HepG2 (cell line): Measurements from ENCODE around the gene SLC5A10. TPM values are rescaled to one million over a fixed set of nuclear protein-coding genes. Genes with fewer than 3 reads are reported as not detected.

Experiments
- ATAC-seq: fragments of 200-7000 bp; cut with Tn5 transposase; 3 replicates; pipeline ENCODE4 v1.9.1; 2020; ENCODE audit warnings: mild to moderate bottlenecking, moderate library complexity
- BruUV-seq: library from RNA; stranded (reverse); fragments of 400-500 nt; replicated peaks from 2 replicates; lab custom pipeline; 2021; lab: Mats Ljungman, UMichigan
- CTCF ChIA-PET: fragments of 300-600 bp; formaldehyde crosslinking; extraction: SDS; loops from one replicate; lab custom pipeline; 2021; ENCODE audit warnings: low total read pairs, inconsistent platforms, low intra/inter-chr PET ratio; lab: Yijun Ruan, JAX
- POLR2A ChIA-PET: fragments of 350-600 bp; sonication (Branson Sonifier 250); formaldehyde crosslinking; loops from one replicate; lab custom pipeline; 2020; ENCODE audit warnings: antibody characterized with exemption, inconsistent platforms; lab: Yijun Ruan, JAX
- DNase-seq: peaks from one replicate; pipeline ENCODE4 v3.0.0-alpha.2; 2015; ENCODE audit warnings: low spot score
- FAIRE-seq: peaks from 3 replicates; lab custom pipeline; 2011; peaks lifted over from hg19 to GRCh38; lab: Jason Lieb, UNC
- H2AFZ ChIP-seq: one replicate; pipeline ENCODE4 v1.6.1; 2011; ENCODE audit warnings: low read length, inconsistent platforms
- H3K27ac ChIP-seq: fragments of 300-600 bp; 3 replicates; pipeline ENCODE4 v1.8.0; 2011; ENCODE audit warnings: mixed run types, mild to moderate bottlenecking, mixed read lengths, low read length, inconsistent platforms; ENCODE audit not compliant: insufficient read depth; ENCODE audit errors: extremely low read length
- H3K27me3 ChIP-seq, 2 experiments: fragments of 200-600 bp in 1 of 2; 2 replicates in 1 of 2; 3 replicates in 1 of 2; pipeline versions ENCODE4 v1.6.0 to v1.8.0; 2011; ENCODE audit warnings: low read length in 2 of 2, mild to moderate bottlenecking in 2 of 2, moderate library complexity in 2 of 2, inconsistent platforms in 1 of 2; ENCODE audit not compliant: insufficient read depth in 2 of 2, control insufficient read depth in 1 of 2
- H3K36me3 ChIP-seq, 2 experiments: fragments of 200-600 bp in 1 of 2; replicated peaks in 1 of 2; 2 replicates in 1 of 2; 3 replicates in 1 of 2; pipeline versions ENCODE4 v1.5.1 to v1.8.0; 2011; ENCODE audit warnings: low read length in 2 of 2, inconsistent platforms in 1 of 2; ENCODE audit not compliant: insufficient read depth in 2 of 2, control insufficient read depth in 1 of 2
- H3K4me1 ChIP-seq: 2 replicates; pipeline ENCODE4 v1.5.1; 2012; ENCODE audit warnings: low read length, inconsistent platforms; ENCODE audit not compliant: insufficient read depth
- H3K4me2 ChIP-seq: 2 replicates; pipeline ENCODE4 v1.6.0; 2011; ENCODE audit warnings: low read depth, low read length, inconsistent platforms
- H3K4me3 ChIP-seq, 3 experiments: fragments of 200-600 bp in 1 of 3; sonication (generic), shearing (Covaris generic) in 1 of 3; replicated peaks in 1 of 3; 2 replicates each; pipeline ENCODE4 v1.5.1; 2011 to 2016; ENCODE audit warnings: low read length in 3 of 3, inconsistent platforms in 2 of 3, low read depth in 2 of 3, mild to moderate bottlenecking in 2 of 3, control low read depth in 1 of 3, mixed read lengths in 1 of 3; ENCODE audit not compliant: insufficient read depth in 1 of 3
- H3K79me2 ChIP-seq: one replicate; pipeline ENCODE4 v1.6.1; 2011; ENCODE audit warnings: low read length, inconsistent platforms; ENCODE audit not compliant: insufficient read depth
- H3K9ac ChIP-seq: 2 replicates; pipeline ENCODE4 v1.6.0; 2011; ENCODE audit warnings: mild to moderate bottlenecking, low read depth, low read length, inconsistent platforms; ENCODE audit not compliant: insufficient read depth
- H3K9me3 ChIP-seq: 2 replicates; pipeline ENCODE4 v1.5.1; 2012; ENCODE audit warnings: mild to moderate bottlenecking, low read length
- H4K20me1 ChIP-seq: 2 replicates; pipeline ENCODE4 v1.6.0; 2011; ENCODE audit warnings: inconsistent platforms, mild to moderate bottlenecking, low read length, moderate library complexity; ENCODE audit not compliant: insufficient read depth
- KLF13 ChIP-seq: sonication (generic); formaldehyde crosslinking; IDR thresholded peaks from 2 replicates; pipeline ENCODE4 v1.4.0; 2020; ENCODE audit warnings: mild to moderate bottlenecking, missing genetic modification reagents
- PAF1 ChIP-seq: IDR thresholded peaks from 2 replicates; pipeline ENCODE4 v1.6.1; 2016; ENCODE audit warnings: missing genetic modification reagents, missing compliant biosample characterization
- RARA ChIP-seq: IDR thresholded peaks from 2 replicates; pipeline ENCODE4 v1.6.1; 2016; ENCODE audit warnings: missing genetic modification reagents, missing compliant biosample characterization
- ZBTB1 ChIP-seq: sonication (generic); formaldehyde crosslinking; IDR thresholded peaks from 2 replicates; pipeline ENCODE4 v1.4.0; 2020; ENCODE audit warnings: missing genetic modification reagents, borderline replicate concordance
- ZFP62 ChIP-seq: sonication (generic); formaldehyde crosslinking; IDR thresholded peaks from 2 replicates; pipeline ENCODE4 v1.4.0; 2020; ENCODE audit warnings: missing genetic modification reagents
- ZNF225 ChIP-seq: sonication (generic); formaldehyde crosslinking; IDR thresholded peaks from 2 replicates; pipeline ENCODE4 v1.4.0; 2020; ENCODE audit warnings: mild to moderate bottlenecking, missing genetic modification reagents
- ZNF24 ChIP-seq: fragments of 450-650 bp; IDR thresholded peaks from 2 replicates; pipeline ENCODE4 v1.6.1; 2017; ENCODE audit warnings: antibody characterized with exemption, mild to moderate bottlenecking
- ZNF350 ChIP-seq: sonication (generic); formaldehyde crosslinking; IDR thresholded peaks from 2 replicates; pipeline ENCODE4 v1.4.0; 2020; ENCODE audit warnings: mild to moderate bottlenecking, low read depth, missing genetic modification reagents, borderline replicate concordance
- ZNF792 ChIP-seq: IDR thresholded peaks from 2 replicates; pipeline ENCODE4 v1.6.1; 2016
- ZSCAN31 ChIP-seq: sonication (generic); formaldehyde crosslinking; IDR thresholded peaks from 2 replicates; pipeline ENCODE4 v1.5.0; 2020; ENCODE audit warnings: low read depth, mild to moderate bottlenecking, missing genetic modification reagents
- WGBS: methylation state at CpG from one replicate; pipeline ENCODE4 v1.1.6; 2017; ENCODE audit warnings: low lambda C conversion rate; 5-methylcytosine and 5-hydroxymethylcytosine counted together
- in situ Hi-C: cut with HindIII; loops from 2 replicates; pipeline ENCODE4 v1.10.0; 2017; ENCODE audit warnings: low pct_unique_long_range_greater_than_20kb; ENCODE audit not compliant: extremely low pct_ligation_motif_present
- intact Hi-C: fragments of 100-400 bp; cut with micrococcal nuclease; formaldehyde crosslinking; loops from one replicate; pipeline ENCODE4 v1.10.0; 2022; ENCODE audit not compliant: unreplicated experiment
- polyA plus RNA-seq, 8 experiments: library from polyadenylated mRNA; depleted of rRNA in 3 of 8; stranded (reverse) in 7 of 8; unstranded in 1 of 8; fragments of >200 nt; fragmentation: Illumina TruSeq in 4 of 8; extraction: Trizol in 4 of 8; gene quantifications; 2 replicates each; pipeline versions ENCODE4 v1.2.1 to v1.2.3, GENCODE V29; 2011 to 2016; ENCODE audit warnings: low read depth in 4 of 8, missing spikeins in 1 of 8, mixed read lengths in 1 of 8; ENCODE audit not compliant: insufficient read depth in 1 of 8
- total RNA-seq, 5 experiments: library from RNA; depleted of rRNA; stranded (reverse); fragments of >200 nt; fragmentation: Illumina TruSeq; extraction: Trizol; gene quantifications; 2 replicates each; pipeline ENCODE4 v1.2.3, GENCODE V29; 2016; ENCODE audit warnings: low read depth in 1 of 5
- TF ChIP-seq, protein P1 (sequence below): sonication (generic); formaldehyde crosslinking; IDR thresholded peaks from 2 replicates; pipeline ENCODE4 v1.4.0; 2020; ENCODE audit warnings: missing genetic modification reagents
- TF ChIP-seq, protein P2 (sequence below): sonication (generic); formaldehyde crosslinking; IDR thresholded peaks from 2 replicates; pipeline ENCODE4 v1.4.0; 2020; ENCODE audit warnings: missing genetic modification reagents, mild to moderate bottlenecking, borderline replicate concordance
- TF ChIP-seq, protein P3 (sequence below): sonication (generic); formaldehyde crosslinking; IDR thresholded peaks from 2 replicates; pipeline ENCODE4 v1.5.0; 2020; ENCODE audit warnings: missing genetic modification reagents
- TF ChIP-seq, protein P4 (sequence below): fragments of 450-650 bp; IDR thresholded peaks from 2 replicates; pipeline ENCODE4 v1.6.1; 2017; ENCODE audit warnings: mild to moderate bottlenecking
- TF ChIP-seq, protein P5 (sequence below): sonication (generic); formaldehyde crosslinking; IDR thresholded peaks from 2 replicates; pipeline ENCODE4 v1.5.1; 2020; ENCODE audit warnings: missing genetic modification reagents, mild to moderate bottlenecking, borderline replicate concordance

SLC5A10 gene
- total and polyA plus RNA-seq, 2 of the 13 experiments (the other 11 are each of a cell fraction or from before 2014, with no cell fraction given), result 0.05 TPM; not detected in 1

DNA sequence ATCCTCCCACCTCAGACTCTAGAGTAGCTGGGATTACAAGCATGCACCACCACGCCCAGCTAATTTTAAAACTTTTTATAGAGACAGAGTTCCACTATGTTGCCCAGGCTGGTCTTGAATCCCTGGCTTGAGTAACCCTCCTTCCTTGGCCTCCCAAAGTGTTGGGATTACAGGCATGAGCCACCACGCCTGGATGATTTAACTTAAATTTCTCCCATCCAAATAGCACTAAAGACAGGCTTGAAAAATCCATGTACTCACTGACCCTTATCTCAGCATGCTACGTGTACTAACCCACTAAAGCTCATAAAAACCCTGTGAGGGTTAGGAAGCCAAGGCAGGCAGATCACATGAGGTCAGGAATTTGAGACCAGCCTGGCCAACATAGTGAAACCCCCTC, 4.6 kb downstream of the SLC5A10 start:
- no TSS peak for BruUV-seq
- 55% methylated on average over 3 of the region's 3 CpGs for WGBS
- no peak overlapping the region for H3K4me3 ChIP-seq
- no peaks in the 10 kb centered on the region for H3K79me2 ChIP-seq
- no peak for TF ChIP-seq ZSCAN31
- TF ChIP-seq ZBTB1, result no peak
- TF ChIP-seq, protein P1, sequence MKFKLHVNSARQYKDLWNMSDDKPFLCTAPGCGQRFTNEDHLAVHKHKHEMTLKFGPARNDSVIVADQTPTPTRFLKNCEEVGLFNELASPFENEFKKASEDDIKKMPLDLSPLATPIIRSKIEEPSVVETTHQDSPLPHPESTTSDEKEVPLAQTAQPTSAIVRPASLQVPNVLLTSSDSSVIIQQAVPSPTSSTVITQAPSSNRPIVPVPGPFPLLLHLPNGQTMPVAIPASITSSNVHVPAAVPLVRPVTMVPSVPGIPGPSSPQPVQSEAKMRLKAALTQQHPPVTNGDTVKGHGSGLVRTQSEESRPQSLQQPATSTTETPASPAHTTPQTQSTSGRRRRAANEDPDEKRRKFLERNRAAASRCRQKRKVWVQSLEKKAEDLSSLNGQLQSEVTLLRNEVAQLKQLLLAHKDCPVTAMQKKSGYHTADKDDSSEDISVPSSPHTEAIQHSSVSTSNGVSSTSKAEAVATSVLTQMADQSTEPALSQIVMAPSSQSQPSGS (CRISPR knock-in tag), result no peak
- TF ChIP-seq, protein P2, sequence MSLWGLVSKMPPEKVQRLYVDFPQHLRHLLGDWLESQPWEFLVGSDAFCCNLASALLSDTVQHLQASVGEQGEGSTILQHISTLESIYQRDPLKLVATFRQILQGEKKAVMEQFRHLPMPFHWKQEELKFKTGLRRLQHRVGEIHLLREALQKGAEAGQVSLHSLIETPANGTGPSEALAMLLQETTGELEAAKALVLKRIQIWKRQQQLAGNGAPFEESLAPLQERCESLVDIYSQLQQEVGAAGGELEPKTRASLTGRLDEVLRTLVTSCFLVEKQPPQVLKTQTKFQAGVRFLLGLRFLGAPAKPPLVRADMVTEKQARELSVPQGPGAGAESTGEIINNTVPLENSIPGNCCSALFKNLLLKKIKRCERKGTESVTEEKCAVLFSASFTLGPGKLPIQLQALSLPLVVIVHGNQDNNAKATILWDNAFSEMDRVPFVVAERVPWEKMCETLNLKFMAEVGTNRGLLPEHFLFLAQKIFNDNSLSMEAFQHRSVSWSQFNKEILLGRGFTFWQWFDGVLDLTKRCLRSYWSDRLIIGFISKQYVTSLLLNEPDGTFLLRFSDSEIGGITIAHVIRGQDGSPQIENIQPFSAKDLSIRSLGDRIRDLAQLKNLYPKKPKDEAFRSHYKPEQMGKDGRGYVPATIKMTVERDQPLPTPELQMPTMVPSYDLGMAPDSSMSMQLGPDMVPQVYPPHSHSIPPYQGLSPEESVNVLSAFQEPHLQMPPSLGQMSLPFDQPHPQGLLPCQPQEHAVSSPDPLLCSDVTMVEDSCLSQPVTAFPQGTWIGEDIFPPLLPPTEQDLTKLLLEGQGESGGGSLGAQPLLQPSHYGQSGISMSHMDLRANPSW (CRISPR knock-in tag), result no peak
- no peak for TF ChIP-seq ZNF792 (CRISPR knock-in tag)
- no peak for TF ChIP-seq PAF1 (CRISPR knock-in tag)
- TF ChIP-seq ZFP62 (CRISPR knock-in tag), result no peak
- no peak for TF ChIP-seq RARA
- TF ChIP-seq, protein P3, sequence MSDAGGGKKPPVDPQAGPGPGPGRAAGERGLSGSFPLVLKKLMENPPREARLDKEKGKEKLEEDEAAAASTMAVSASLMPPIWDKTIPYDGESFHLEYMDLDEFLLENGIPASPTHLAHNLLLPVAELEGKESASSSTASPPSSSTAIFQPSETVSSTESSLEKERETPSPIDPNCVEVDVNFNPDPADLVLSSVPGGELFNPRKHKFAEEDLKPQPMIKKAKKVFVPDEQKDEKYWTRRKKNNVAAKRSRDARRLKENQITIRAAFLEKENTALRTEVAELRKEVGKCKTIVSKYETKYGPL (CRISPR knock-in tag), result no peak
- no peak for TF ChIP-seq ZNF225 (CRISPR knock-in tag)
- no peak for TF ChIP-seq KLF13 (CRISPR knock-in tag)
- TF ChIP-seq ZNF350 (CRISPR knock-in tag), result no peak
- no peak for TF ChIP-seq ZNF24
- TF ChIP-seq, protein P4, sequence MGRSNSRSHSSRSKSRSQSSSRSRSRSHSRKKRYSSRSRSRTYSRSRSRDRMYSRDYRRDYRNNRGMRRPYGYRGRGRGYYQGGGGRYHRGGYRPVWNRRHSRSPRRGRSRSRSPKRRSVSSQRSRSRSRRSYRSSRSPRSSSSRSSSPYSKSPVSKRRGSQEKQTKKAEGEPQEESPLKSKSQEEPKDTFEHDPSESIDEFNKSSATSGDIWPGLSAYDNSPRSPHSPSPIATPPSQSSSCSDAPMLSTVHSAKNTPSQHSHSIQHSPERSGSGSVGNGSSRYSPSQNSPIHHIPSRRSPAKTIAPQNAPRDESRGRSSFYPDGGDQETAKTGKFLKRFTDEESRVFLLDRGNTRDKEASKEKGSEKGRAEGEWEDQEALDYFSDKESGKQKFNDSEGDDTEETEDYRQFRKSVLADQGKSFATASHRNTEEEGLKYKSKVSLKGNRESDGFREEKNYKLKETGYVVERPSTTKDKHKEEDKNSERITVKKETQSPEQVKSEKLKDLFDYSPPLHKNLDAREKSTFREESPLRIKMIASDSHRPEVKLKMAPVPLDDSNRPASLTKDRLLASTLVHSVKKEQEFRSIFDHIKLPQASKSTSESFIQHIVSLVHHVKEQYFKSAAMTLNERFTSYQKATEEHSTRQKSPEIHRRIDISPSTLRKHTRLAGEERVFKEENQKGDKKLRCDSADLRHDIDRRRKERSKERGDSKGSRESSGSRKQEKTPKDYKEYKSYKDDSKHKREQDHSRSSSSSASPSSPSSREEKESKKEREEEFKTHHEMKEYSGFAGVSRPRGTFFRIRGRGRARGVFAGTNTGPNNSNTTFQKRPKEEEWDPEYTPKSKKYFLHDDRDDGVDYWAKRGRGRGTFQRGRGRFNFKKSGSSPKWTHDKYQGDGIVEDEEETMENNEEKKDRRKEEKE, result no peak
- TF ChIP-seq, protein P5, sequence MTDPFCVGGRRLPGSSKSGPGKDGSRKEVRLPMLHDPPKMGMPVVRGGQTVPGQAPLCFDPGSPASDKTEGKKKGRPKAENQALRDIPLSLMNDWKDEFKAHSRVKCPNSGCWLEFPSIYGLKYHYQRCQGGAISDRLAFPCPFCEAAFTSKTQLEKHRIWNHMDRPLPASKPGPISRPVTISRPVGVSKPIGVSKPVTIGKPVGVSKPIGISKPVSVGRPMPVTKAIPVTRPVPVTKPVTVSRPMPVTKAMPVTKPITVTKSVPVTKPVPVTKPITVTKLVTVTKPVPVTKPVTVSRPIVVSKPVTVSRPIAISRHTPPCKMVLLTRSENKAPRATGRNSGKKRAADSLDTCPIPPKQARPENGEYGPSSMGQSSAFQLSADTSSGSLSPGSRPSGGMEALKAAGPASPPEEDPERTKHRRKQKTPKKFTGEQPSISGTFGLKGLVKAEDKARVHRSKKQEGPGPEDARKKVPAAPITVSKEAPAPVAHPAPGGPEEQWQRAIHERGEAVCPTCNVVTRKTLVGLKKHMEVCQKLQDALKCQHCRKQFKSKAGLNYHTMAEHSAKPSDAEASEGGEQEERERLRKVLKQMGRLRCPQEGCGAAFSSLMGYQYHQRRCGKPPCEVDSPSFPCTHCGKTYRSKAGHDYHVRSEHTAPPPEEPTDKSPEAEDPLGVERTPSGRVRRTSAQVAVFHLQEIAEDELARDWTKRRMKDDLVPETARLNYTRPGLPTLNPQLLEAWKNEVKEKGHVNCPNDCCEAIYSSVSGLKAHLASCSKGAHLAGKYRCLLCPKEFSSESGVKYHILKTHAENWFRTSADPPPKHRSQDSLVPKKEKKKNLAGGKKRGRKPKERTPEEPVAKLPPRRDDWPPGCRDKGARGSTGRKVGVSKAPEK, result no peak
- no peaks in the 10 kb centered on the region for H4K20me1 ChIP-seq
- no peak overlapping the region for H2AFZ ChIP-seq
- DNase-seq, result no peak
- no peaks in the 10 kb centered on the region for H3K9me3 ChIP-seq
- H3K4me2 ChIP-seq, result no peak overlapping the region
- no peak for FAIRE-seq
- peaks cover 6 to 23% of the 10 kb centered on the region in 2 experiments; a peak in 2 of 5 replicates for H3K27me3 ChIP-seq
- H3K9ac ChIP-seq, result no peak overlapping the region
- intact Hi-C loops (loop anchor here (10.0 kb wide), 1 partner anchor 142 kb away; no protein-coding TSS in a partner anchor), in situ Hi-C loops (no loop called here)
- ATAC-seq, result no peak
- H3K4me1 ChIP-seq, result peaks cover 39% of the 10 kb centered on the region
- CTCF ChIA-PET, result no interaction called here
- POLR2A ChIA-PET, result no interaction called here
- H3K27ac ChIP-seq, result no peak overlapping the region
- H3K36me3 ChIP-seq, result no peaks in the 10 kb centered on the region
